Ovary (tissue), 9 donors: ENCODE results near the gene TMEM41B. TPM values are rescaled to one million over a fixed set of nuclear protein-coding genes. Genes with fewer than 3 reads are reported as not detected.
"Not testable (repeated sequence)": the region's sequence is repeated elsewhere in the genome, so short reads cannot be mapped to it uniquely, and the experiment has no call there.

Experiments
- DNase-seq, 5 donors: peaks; one replicate each; pipeline ENCODE4 v3.0.0-alpha.2; 2019 to 2020
- H3K27ac ChIP-seq, 2 donors: fragments of 200-600 bp; one replicate each; pipeline versions ENCODE4 v1.5.1 to v1.8.0; 2019 to 2022
- H3K27me3 ChIP-seq: fragments of 200-600 bp; one replicate; pipeline ENCODE4 v1.8.0; 2022
- H3K36me3 ChIP-seq: fragments of 200-600 bp; sonication (generic); one replicate; pipeline ENCODE4 v1.5.1; 2019
- H3K4me1 ChIP-seq: one replicate; pipeline ENCODE4 v1.8.1; 2013; ENCODE audit warnings: mild to moderate bottlenecking, moderate library complexity; ENCODE audit not compliant: insufficient read depth
- H3K4me3 ChIP-seq: fragments of 200-600 bp; sonication (generic); one replicate; pipeline ENCODE4 v1.5.1; 2017
- H3K9me3 ChIP-seq, 2 donors: fragments of 200-600 bp in 1 of 2; sonication (generic) in 1 of 2; one replicate each; pipeline versions ENCODE4 v1.5.1 to v1.8.1; 2013 to 2019; ENCODE audit warnings: mild to moderate bottlenecking in 1 of 2, moderate library complexity in 1 of 2
- EP300 ChIP-seq: sonication (generic); formaldehyde crosslinking; IDR thresholded peaks from one replicate; pipeline ENCODE4 v1.6.1; 2017; ENCODE audit warnings: antibody characterized with exemption
- POLR2A ChIP-seq: fragments of 450-650 bp; IDR thresholded peaks from one replicate; pipeline ENCODE4 v1.6.1; 2017; ENCODE audit warnings: antibody characterized with exemption, mild to moderate bottlenecking, moderate library complexity
- WGBS, 3 donors: extraction: QIAGEN DNeasy Blood & Tissue Kit in 1 of 3; methylation state at CpG; one replicate each; pipeline versions ENCODE4 v1.1.5 to v1.1.7; 2013 to 2017; 5-methylcytosine and 5-hydroxymethylcytosine counted together
- intact Hi-C, 4 donors: fragments of 100-400 bp; cut with DNase I; formaldehyde crosslinking; loops; one replicate each; pipeline versions ENCODE4 v1.11.0 to v1.15.1; 2022 to 2023
- polyA plus RNA-seq, 2 donors: library from polyadenylated mRNA; stranded (reverse); fragments of 200-250 nt in 1 of 2; fragments of 350-450 nt in 1 of 2; fragmentation: Illumina TruSeq in 1 of 2; extraction: RNeasy Lipid Tissue Mini Kit (QIAGEN cat#74804) in 1 of 2; gene quantifications; one replicate each; pipeline ENCODE4 v1.2.3, GENCODE V29; 2013 to 2014
- total RNA-seq, 7 donors: library from RNA; depleted of rRNA in 2 of 7; stranded (reverse); fragments of >200 nt in 2 of 7; fragmentation: NEBNext Ultra II Directional in 3 of 7; extraction: Animal tissue kit (Norgen Biotek cat#: 25700) in 3 of 7; gene quantifications; one replicate each; pipeline versions ENCODE4 v1.1.0 to v1.2.4, GENCODE V29; 2016 to 2023
- TF ChIP-seq, protein P1 (sequence below), 3 donors: fragments of 450-650 bp in 2 of 3; fragments of 200-600 bp in 1 of 3; IDR thresholded peaks; one replicate each; pipeline versions ENCODE4 v1.5.1 to v1.8.0; 2016 to 2022; ENCODE audit warnings: antibody characterized with exemption in 3 of 3, mild to moderate bottlenecking in 1 of 3
- donor health status: DM: no; HTN: no; CAD: no; lungs with moderate emphysema.
- donor health status: DM: no; HTN: no; CAD: no.
- donor health status: Bipolar disorder and iron deficiency.
- donor health status: DM: yes; HTN: yes; CAD: no.
- donor health status: DM: no; HTN: no; CAD: no.
- donor health status: DM: yes; HTN: yes; CAD: no.

TMEM41B gene
- total and polyA plus RNA-seq, 9 donors, result 10.0 to 29.4 (median 19.8) TPM

GRCh38 chr11:9263840-9264315, 50.5 kb downstream of the TMEM41B start:
- Histone ChIP-seq H3K27ac (peak overlapping the region in 1 of 2 donors; percentile 91), H3K4me1 (peaks cover 5% of the 10 kb centered on the region), H3K27me3 (no peaks in the 10 kb centered on the region), H3K4me3 (peak overlapping the region; percentile 84), H3K36me3 (no peaks in the 10 kb centered on the region), H3K9me3 (no peaks in the 10 kb centered on the region)
- DNase-seq, result no peak
- TF ChIP-seq POLR2A (no peak), EP300 (no peak)
- TF ChIP-seq, protein P1, sequence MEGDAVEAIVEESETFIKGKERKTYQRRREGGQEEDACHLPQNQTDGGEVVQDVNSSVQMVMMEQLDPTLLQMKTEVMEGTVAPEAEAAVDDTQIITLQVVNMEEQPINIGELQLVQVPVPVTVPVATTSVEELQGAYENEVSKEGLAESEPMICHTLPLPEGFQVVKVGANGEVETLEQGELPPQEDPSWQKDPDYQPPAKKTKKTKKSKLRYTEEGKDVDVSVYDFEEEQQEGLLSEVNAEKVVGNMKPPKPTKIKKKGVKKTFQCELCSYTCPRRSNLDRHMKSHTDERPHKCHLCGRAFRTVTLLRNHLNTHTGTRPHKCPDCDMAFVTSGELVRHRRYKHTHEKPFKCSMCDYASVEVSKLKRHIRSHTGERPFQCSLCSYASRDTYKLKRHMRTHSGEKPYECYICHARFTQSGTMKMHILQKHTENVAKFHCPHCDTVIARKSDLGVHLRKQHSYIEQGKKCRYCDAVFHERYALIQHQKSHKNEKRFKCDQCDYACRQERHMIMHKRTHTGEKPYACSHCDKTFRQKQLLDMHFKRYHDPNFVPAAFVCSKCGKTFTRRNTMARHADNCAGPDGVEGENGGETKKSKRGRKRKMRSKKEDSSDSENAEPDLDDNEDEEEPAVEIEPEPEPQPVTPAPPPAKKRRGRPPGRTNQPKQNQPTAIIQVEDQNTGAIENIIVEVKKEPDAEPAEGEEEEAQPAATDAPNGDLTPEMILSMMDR (IDR thresholded peaks at IDR 0.05), result no peak
- 5 to 13% (median 9%) methylated on average over 8 to 9 of the region's 9 CpGs for WGBS, 3 donors
- intact Hi-C loops, result no loop called here

DNA sequence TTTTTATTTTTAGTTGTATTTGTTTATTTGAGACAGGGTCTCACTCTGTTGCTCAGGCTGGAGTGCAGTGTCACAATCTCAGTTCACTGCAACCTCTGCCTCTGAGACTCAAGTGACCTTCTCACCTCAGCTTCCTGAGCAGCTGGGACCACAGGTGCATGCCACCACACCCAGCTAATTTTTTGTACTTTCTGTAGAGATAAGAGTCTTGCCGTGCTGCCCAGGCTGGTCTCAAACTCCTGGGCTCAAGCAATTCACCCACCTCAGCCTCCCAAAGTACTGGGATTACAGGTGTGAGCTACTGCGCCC, 53.6 kb downstream of the TMEM41B start:
- 65 to 69% (median 66%) methylated on average over 2 of the region's 2 CpGs for WGBS, 3 donors
- not testable (repeated sequence) for H3K36me3 ChIP-seq, DNase-seq

GRCh38 chr11:9259981-9260837, 54.2 kb downstream of the TMEM41B start:
- Histone ChIP-seq H3K4me3 (no peak overlapping the region), H3K27ac (no peak overlapping the region), H3K27me3 (no peaks in the 10 kb centered on the region), H3K4me1 (peaks cover 5% of the 10 kb centered on the region), H3K36me3 (no peaks in the 10 kb centered on the region), H3K9me3 (no peaks in the 10 kb centered on the region)
- TF ChIP-seq EP300 (no peak), POLR2A (no peak)
- TF ChIP-seq, protein P1 (IDR thresholded peaks at IDR 0.05), result no peak
- intact Hi-C loops, result no loop called here
- no peak for DNase-seq
- WGBS, 3 donors, result 48 to 63% (median 58%) methylated on average over 4 of the region's 4 CpGs

More for the DNA sequence above, 53.6 kb downstream of the TMEM41B start:
- H3K4me3 ChIP-seq, intact Hi-C loops, H3K4me1 ChIP-seq, H3K27me3 ChIP-seq, H3K27ac ChIP-seq, H3K9me3 ChIP-seq: not testable (repeated sequence)

DNA sequence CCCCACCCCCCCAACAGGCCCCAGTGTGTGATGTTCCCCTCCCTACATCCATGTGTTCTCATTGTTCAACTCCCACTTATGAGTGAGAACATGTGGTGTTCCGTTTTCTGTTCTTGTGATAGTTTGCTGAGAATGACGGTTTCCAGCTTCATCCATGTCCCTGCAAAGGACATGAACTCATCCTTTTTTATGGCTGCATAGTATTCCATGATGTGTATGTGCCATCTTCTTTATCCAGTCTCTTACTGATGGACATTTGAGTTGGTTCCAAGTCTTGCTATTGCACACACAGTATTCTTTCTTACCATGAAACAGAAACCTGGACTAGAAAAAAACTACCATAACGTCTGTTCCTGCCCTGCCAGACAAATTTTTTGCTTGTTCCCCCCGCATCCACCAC, 56.1 kb downstream of the TMEM41B start:
- H3K27ac ChIP-seq, H3K27me3 ChIP-seq, H3K36me3 ChIP-seq, intact Hi-C loops, H3K4me1 ChIP-seq, H3K4me3 ChIP-seq, H3K9me3 ChIP-seq, DNase-seq: not testable (repeated sequence)
- WGBS, 3 donors, result 84 to 93% (median 86%) methylated on average over 4 of the region's 4 CpGs

GRCh38 chr11:9254416-9254815, 60.0 kb downstream of the TMEM41B start:
- no peaks in the 10 kb centered on the region for H3K36me3 ChIP-seq
- TF ChIP-seq, protein P1 (IDR thresholded peaks at IDR 0.05), result no peak
- TF ChIP-seq POLR2A (no peak), EP300 (no peak)
- no peak overlapping the region for H3K27ac ChIP-seq
- WGBS, 3 donors, result 88 to 95% (median 89%) methylated on average over 3 of the region's 3 CpGs
- H3K4me3 ChIP-seq, result no peak overlapping the region
- intact Hi-C loops, result no loop called here
- no peaks in the 10 kb centered on the region for H3K9me3 ChIP-seq
- H3K4me1 ChIP-seq, result peaks cover 2% of the 10 kb centered on the region
- DNase-seq, result no peak
- H3K27me3 ChIP-seq, result no peaks in the 10 kb centered on the region
